NCI-H1092 (cell line): ENCODE measurements around the gene CLPTM1L.
"Not testable (repeated sequence)": the region's sequence is repeated elsewhere in the genome, so short reads cannot be mapped to it uniquely, and the experiment has no call there.

Experiments used
- DNase-seq: peaks from one replicate; lab custom pipeline; 2025; lab: John Stamatoyannopoulos, UW

Gene CLPTM1L

GRCh38 chr5:1360367-1360766, 15.5 kb upstream of the CLPTM1L start:
- not testable (repeated sequence) for DNase-seq

- no peak for DNase-seq
Measured at GRCh38 chr5:1359713-1360112, 14.8 kb upstream of the CLPTM1L start.

- DNase-seq: no peak
Measured at GRCh38 chr5:1359031-1359645, 14.2 kb upstream of the CLPTM1L start.

- no peak for DNase-seq
Measured at GRCh38 chr5:1358726-1359025, 13.8 kb upstream of the CLPTM1L start.

- no peak for DNase-seq
Measured at GRCh38 chr5:1357946-1358725, 13.2 kb upstream of the CLPTM1L start.

GRCh38 chr5:1356873-1357787, 12.2 kb upstream of the CLPTM1L start:
- DNase-seq: no peak

- DNase-seq: no peak
Measured at GRCh38 chr5:1354576-1354975, 9.7 kb upstream of the CLPTM1L start.

GRCh38 chr5:1352231-1353219, 7.6 kb upstream of the CLPTM1L start:
- DNase-seq: no peak

- DNase-seq: no peak
Measured at GRCh38 chr5:1351156-1351555, 6.3 kb upstream of the CLPTM1L start.

- DNase-seq: no peak
Measured at GRCh38 chr5:1349246-1349645, 4.3 kb upstream of the CLPTM1L start.

- no peak for DNase-seq
Measured at GRCh38 chr5:1348986-1349245, 4.0 kb upstream of the CLPTM1L start.

- no peak for DNase-seq
Measured at GRCh38 chr5:1347571-1347970, 2.7 kb upstream of the CLPTM1L start.

GRCh38 chr5:1346627-1347440, 1.9 kb upstream of the CLPTM1L start:
- no peak for DNase-seq

- DNase-seq: no peak
Measured at GRCh38 chr5:1345876-1346626, 1.2 kb upstream of the CLPTM1L start.

- DNase-seq: no peak
Measured at GRCh38 chr5:1343931-1344901, 683 bp downstream of the CLPTM1L start.

- DNase-seq: no peak
Measured at GRCh38 chr5:1343315-1343751, 1.6 kb downstream of the CLPTM1L start.

- not testable (repeated sequence) for DNase-seq
Measured at GRCh38 chr5:1342711-1343110, 2.2 kb downstream of the CLPTM1L start.

GRCh38 chr5:1342268-1342667, 2.6 kb downstream of the CLPTM1L start:
- no peak for DNase-seq

- no peak for DNase-seq
Measured at GRCh38 chr5:1341863-1342262, 3.0 kb downstream of the CLPTM1L start.
